ENCODE results near the gene PELI2.

PELI2 gene

DNA sequence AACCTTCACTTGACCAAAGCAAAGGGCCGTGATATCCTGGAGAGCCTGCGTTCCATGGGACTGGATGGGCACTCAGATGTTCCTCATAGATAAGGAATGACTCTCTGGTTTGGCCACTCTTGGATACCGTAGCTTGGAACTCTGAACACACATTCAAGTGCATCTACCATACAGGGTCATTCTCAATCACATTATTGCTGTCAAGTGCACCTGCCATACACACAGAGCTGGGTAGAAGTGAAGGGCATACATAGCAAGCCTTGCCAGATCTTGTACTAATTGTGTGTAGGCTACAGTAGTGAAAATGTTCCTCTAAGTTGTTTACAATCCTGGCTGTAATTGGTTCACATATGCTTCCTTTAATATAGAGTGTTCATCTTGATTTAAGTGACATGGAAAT is 58.3 kb downstream of the PELI2 start (continued):
- TF ChIP-seq ZSCAN30 (tag by site-specific recombination; IDR thresholded peaks at IDR 0.05) (no peak), TCF7L2 (IDR thresholded peaks at IDR 0.05; ENCODE audit: borderline replicate concordance, low read depth, low read length) (no peak), GFI1B (tag by site-specific recombination; IDR thresholded peaks at IDR 0.05) (no peak), ZBTB20 (tag by site-specific recombination; IDR thresholded peaks at IDR 0.05) (no peak), ZNF133 (tag by site-specific recombination; IDR thresholded peaks at IDR 0.05) (no peak), ZNF791 (tag by site-specific recombination; IDR thresholded peaks at IDR 0.05) (no peak)

GRCh38 chr14:56177036-56177435 is 58.8 kb downstream of the PELI2 start:
- Histone ChIP-seq H3K9me3 (ENCODE audit: control insufficient read depth, insufficient read depth, low read depth, low read length) (no peaks in the 10 kb centered on the region), H3K4me3 (ENCODE audit: low read depth, low read length) (no peak overlapping the region), H3K36me3 (ENCODE audit: control insufficient read depth in 2 of 2, insufficient read depth in 1 of 2, low read length in 2 of 2) (no peaks in the 10 kb centered on the region), H3K4me1 (ENCODE audit: control insufficient read depth, insufficient read depth, low read length) (peaks cover 15% of the 10 kb centered on the region), H3K27ac (ENCODE audit: extremely low read depth, low read depth, low read length) (no peak overlapping the region)
- no peak for TF ChIP-seq ZSCAN30 (tag by site-specific recombination; IDR thresholded peaks at IDR 0.05)
- no peak for TF ChIP-seq ZNF777 (tag by site-specific recombination; IDR thresholded peaks at IDR 0.05; ENCODE audit: borderline replicate concordance)
- no peak for TF ChIP-seq ZNF76 (tag by site-specific recombination; IDR thresholded peaks at IDR 0.05; ENCODE audit: borderline replicate concordance, low read depth)
- no peak for TF ChIP-seq ZNF585B (tag by site-specific recombination; IDR thresholded peaks at IDR 0.05)
- TF ChIP-seq ZNF138 (tag by site-specific recombination; IDR thresholded peaks at IDR 0.05; ENCODE audit: borderline replicate concordance), result no peak
- TF ChIP-seq RBAK (tag by site-specific recombination; IDR thresholded peaks at IDR 0.05), result no peak
- TF ChIP-seq HOXD13 (CRISPR knock-in tag; IDR thresholded peaks at IDR 0.05; ENCODE audit: borderline replicate concordance), result no peak
- no peak for TF ChIP-seq SCRT1 (tag by site-specific recombination; IDR thresholded peaks at IDR 0.05; ENCODE audit: borderline replicate concordance)
- TF ChIP-seq ZBTB26 (tag by site-specific recombination; optimal IDR thresholded peaks at IDR 0.05), result no peak
- no peak for TF ChIP-seq PRDM10 (tag by site-specific recombination; IDR thresholded peaks at IDR 0.05)
- TF ChIP-seq GLI4 (tag by site-specific recombination; IDR thresholded peaks at IDR 0.05), result no peak
- no peak for TF ChIP-seq PBX3 (CRISPR knock-in tag; IDR thresholded peaks at IDR 0.05)
- TF ChIP-seq ZNF548 (tag by site-specific recombination; IDR thresholded peaks at IDR 0.05), result no peak
- no peak for TF ChIP-seq ZNF202 (tag by site-specific recombination; IDR thresholded peaks at IDR 0.05; ENCODE audit: borderline replicate concordance)
- no peak for TF ChIP-seq ZBTB48 (tag by site-specific recombination; IDR thresholded peaks at IDR 0.05)
- TF ChIP-seq, protein P1, sequence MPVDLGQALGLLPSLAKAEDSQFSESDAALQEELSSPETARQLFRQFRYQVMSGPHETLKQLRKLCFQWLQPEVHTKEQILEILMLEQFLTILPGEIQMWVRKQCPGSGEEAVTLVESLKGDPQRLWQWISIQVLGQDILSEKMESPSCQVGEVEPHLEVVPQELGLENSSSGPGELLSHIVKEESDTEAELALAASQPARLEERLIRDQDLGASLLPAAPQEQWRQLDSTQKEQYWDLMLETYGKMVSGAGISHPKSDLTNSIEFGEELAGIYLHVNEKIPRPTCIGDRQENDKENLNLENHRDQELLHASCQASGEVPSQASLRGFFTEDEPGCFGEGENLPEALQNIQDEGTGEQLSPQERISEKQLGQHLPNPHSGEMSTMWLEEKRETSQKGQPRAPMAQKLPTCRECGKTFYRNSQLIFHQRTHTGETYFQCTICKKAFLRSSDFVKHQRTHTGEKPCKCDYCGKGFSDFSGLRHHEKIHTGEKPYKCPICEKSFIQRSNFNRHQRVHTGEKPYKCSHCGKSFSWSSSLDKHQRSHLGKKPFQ (tag by site-specific recombination; IDR thresholded peaks at IDR 0.05), result no peak
- TF ChIP-seq ZNF354C (tag by site-specific recombination; IDR thresholded peaks at IDR 0.05; ENCODE audit: borderline replicate concordance, low read depth), result no peak
- no peak for TF ChIP-seq BCL6B (tag by site-specific recombination; IDR thresholded peaks at IDR 0.05)
- TF ChIP-seq, protein P2, sequence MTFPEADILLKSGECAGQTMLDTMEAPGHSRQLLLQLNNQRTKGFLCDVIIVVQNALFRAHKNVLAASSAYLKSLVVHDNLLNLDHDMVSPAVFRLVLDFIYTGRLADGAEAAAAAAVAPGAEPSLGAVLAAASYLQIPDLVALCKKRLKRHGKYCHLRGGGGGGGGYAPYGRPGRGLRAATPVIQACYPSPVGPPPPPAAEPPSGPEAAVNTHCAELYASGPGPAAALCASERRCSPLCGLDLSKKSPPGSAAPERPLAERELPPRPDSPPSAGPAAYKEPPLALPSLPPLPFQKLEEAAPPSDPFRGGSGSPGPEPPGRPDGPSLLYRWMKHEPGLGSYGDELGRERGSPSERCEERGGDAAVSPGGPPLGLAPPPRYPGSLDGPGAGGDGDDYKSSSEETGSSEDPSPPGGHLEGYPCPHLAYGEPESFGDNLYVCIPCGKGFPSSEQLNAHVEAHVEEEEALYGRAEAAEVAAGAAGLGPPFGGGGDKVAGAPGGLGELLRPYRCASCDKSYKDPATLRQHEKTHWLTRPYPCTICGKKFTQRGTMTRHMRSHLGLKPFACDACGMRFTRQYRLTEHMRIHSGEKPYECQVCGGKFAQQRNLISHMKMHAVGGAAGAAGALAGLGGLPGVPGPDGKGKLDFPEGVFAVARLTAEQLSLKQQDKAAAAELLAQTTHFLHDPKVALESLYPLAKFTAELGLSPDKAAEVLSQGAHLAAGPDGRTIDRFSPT (tag by site-specific recombination; IDR thresholded peaks at IDR 0.05), result no peak
- TF ChIP-seq SP3 (tag by site-specific recombination; IDR thresholded peaks at IDR 0.05), result no peak
- ChIA-PET CTCF (no interaction called here), POLR2A (no interaction called here)
